ENCODE measurements around the gene ZNF521. TPM values are rescaled to one million over a fixed set of nuclear protein-coding genes. Genes with fewer than 3 reads are reported as not detected.

Gene ZNF521
- total and polyA plus RNA-seq, 2 of the 13 experiments (the other 11 are each of a cell fraction or from before 2014, with no cell fraction given): 0.02 TPM; not detected in 1

DNA sequence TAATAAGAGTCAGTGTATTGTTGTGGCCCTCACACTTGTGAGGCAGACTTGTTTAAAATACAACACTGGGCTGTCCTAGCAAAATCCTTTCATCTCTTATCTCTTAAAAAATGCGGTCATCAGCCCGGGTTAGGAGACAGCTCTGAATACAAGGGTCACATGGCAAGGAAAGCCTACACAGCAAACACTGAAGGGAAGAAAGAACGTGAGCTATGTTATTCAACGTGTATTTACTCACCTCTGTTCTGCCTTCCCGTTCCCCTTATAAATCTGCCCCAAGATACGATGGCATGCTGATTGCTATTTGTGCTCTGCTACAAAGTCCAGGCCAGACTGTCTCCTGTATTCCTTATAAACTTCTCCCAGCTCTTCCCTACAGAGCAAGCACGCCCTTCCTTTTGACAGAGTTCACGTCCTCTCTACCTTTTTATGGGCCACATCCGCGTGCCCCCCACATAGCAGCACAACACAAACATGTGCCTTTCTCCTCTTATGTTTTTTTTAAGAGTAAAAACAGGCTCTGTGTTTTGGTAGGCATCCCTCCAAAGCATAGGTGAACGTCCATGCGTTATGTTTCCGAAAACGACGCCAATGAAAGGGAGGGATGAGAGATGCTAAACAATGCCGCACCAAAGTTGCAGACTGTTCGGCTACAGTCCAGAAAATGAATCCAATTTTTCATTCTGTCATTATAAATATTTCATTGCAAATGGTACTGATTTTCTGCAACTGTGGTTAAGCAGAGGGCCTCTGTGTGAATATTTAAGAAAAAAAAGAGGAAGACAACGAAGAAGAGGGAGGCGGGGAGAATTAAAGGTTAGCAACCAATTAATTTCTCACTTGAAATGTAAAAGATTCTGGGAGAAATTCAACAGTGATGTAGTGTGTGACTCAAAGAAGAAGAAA lies 274.7 kb downstream of the ZNF521 start (continued):
- no peak for TF ChIP-seq ZNF605 (CRISPR knock-in tag; IDR thresholded peaks at IDR 0.05)
- TF ChIP-seq FOSL1 (CRISPR knock-in tag; IDR thresholded peaks at IDR 0.05; ENCODE audit: borderline replicate concordance): no peak
- TF ChIP-seq NPAS2 (CRISPR knock-in tag; IDR thresholded peaks at IDR 0.05; ENCODE audit: borderline replicate concordance): no peak
- no peak for TF ChIP-seq FOXC1 (CRISPR knock-in tag; IDR thresholded peaks at IDR 0.05; ENCODE audit: borderline replicate concordance)
- TF ChIP-seq TCF7L2 (IDR thresholded peaks at IDR 0.05; ENCODE audit: low read depth, low read length): peak; percentile 37; the same call in 1 of the 2 replicates
- 0 out of 2 replicates have a peak, but pooled peaks have one; percentile 26 for TF ChIP-seq CBFB (CRISPR knock-in tag; IDR thresholded peaks at IDR 0.05)
- TF ChIP-seq POLR2G (IDR thresholded peaks at IDR 0.05; ENCODE audit: low read depth, low read length): no peak
- TF ChIP-seq ARNT (IDR thresholded peaks at IDR 0.05): no peak
- TF ChIP-seq, protein P1, sequence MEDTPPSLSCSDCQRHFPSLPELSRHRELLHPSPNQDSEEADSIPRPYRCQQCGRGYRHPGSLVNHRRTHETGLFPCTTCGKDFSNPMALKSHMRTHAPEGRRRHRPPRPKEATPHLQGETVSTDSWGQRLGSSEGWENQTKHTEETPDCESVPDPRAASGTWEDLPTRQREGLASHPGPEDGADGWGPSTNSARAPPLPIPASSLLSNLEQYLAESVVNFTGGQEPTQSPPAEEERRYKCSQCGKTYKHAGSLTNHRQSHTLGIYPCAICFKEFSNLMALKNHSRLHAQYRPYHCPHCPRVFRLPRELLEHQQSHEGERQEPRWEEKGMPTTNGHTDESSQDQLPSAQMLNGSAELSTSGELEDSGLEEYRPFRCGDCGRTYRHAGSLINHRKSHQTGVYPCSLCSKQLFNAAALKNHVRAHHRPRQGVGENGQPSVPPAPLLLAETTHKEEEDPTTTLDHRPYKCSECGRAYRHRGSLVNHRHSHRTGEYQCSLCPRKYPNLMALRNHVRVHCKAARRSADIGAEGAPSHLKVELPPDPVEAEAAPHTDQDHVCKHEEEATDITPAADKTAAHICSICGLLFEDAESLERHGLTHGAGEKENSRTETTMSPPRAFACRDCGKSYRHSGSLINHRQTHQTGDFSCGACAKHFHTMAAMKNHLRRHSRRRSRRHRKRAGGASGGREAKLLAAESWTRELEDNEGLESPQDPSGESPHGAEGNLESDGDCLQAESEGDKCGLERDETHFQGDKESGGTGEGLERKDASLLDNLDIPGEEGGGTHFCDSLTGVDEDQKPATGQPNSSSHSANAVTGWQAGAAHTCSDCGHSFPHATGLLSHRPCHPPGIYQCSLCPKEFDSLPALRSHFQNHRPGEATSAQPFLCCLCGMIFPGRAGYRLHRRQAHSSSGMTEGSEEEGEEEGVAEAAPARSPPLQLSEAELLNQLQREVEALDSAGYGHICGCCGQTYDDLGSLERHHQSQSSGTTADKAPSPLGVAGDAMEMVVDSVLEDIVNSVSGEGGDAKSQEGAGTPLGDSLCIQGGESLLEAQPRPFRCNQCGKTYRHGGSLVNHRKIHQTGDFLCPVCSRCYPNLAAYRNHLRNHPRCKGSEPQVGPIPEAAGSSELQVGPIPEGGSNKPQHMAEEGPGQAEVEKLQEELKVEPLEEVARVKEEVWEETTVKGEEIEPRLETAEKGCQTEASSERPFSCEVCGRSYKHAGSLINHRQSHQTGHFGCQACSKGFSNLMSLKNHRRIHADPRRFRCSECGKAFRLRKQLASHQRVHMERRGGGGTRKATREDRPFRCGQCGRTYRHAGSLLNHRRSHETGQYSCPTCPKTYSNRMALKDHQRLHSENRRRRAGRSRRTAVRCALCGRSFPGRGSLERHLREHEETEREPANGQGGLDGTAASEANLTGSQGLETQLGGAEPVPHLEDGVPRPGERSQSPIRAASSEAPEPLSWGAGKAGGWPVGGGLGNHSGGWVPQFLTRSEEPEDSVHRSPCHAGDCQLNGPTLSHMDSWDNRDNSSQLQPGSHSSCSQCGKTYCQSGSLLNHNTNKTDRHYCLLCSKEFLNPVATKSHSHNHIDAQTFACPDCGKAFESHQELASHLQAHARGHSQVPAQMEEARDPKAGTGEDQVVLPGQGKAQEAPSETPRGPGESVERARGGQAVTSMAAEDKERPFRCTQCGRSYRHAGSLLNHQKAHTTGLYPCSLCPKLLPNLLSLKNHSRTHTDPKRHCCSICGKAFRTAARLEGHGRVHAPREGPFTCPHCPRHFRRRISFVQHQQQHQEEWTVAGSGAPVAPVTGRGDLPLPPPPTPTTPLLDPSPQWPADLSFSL (CRISPR knock-in tag; IDR thresholded peaks at IDR 0.05): peak; percentile 79
- TF ChIP-seq DMAP1 (CRISPR knock-in tag; IDR thresholded peaks at IDR 0.05): no peak
- TF ChIP-seq, protein P2, sequence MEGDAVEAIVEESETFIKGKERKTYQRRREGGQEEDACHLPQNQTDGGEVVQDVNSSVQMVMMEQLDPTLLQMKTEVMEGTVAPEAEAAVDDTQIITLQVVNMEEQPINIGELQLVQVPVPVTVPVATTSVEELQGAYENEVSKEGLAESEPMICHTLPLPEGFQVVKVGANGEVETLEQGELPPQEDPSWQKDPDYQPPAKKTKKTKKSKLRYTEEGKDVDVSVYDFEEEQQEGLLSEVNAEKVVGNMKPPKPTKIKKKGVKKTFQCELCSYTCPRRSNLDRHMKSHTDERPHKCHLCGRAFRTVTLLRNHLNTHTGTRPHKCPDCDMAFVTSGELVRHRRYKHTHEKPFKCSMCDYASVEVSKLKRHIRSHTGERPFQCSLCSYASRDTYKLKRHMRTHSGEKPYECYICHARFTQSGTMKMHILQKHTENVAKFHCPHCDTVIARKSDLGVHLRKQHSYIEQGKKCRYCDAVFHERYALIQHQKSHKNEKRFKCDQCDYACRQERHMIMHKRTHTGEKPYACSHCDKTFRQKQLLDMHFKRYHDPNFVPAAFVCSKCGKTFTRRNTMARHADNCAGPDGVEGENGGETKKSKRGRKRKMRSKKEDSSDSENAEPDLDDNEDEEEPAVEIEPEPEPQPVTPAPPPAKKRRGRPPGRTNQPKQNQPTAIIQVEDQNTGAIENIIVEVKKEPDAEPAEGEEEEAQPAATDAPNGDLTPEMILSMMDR (CRISPR knock-in tag; IDR thresholded peaks at IDR 0.05): no peak
- TF ChIP-seq, protein P3, sequence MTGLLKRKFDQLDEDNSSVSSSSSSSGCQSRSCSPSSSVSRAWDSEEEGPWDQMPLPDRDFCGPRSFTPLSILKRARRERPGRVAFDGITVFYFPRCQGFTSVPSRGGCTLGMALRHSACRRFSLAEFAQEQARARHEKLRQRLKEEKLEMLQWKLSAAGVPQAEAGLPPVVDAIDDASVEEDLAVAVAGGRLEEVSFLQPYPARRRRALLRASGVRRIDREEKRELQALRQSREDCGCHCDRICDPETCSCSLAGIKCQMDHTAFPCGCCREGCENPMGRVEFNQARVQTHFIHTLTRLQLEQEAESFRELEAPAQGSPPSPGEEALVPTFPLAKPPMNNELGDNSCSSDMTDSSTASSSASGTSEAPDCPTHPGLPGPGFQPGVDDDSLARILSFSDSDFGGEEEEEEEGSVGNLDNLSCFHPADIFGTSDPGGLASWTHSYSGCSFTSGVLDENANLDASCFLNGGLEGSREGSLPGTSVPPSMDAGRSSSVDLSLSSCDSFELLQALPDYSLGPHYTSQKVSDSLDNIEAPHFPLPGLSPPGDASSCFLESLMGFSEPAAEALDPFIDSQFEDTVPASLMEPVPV (CRISPR knock-in tag; IDR thresholded peaks at IDR 0.05): no peak
- TF ChIP-seq SOX6 (IDR thresholded peaks at IDR 0.05): no peak
- TF ChIP-seq SOX6 (CRISPR knock-in tag; IDR thresholded peaks at IDR 0.05): peak; percentile 93
- no peak for TF ChIP-seq GLI4 (CRISPR knock-in tag; IDR thresholded peaks at IDR 0.05; ENCODE audit: borderline replicate concordance)
- no peak for TF ChIP-seq ZNF367 (CRISPR knock-in tag; IDR thresholded peaks at IDR 0.05; ENCODE audit: borderline replicate concordance)
- TF ChIP-seq ZNF891 (CRISPR knock-in tag; IDR thresholded peaks at IDR 0.05): no peak
- no peak for TF ChIP-seq FOXM1 (CRISPR knock-in tag; IDR thresholded peaks at IDR 0.05)
- no peak for TF ChIP-seq MIER2 (CRISPR knock-in tag; IDR thresholded peaks at IDR 0.05)
- peak; percentile 28; the same call in 1 of the 2 replicates for TF ChIP-seq RARA (CRISPR knock-in tag; IDR thresholded peaks at IDR 0.05)
- TF ChIP-seq TCF7 (IDR thresholded peaks at IDR 0.05; ENCODE audit: low read depth): peak; percentile 78
- no peak for TF ChIP-seq TOPORS (CRISPR knock-in tag; IDR thresholded peaks at IDR 0.05)
